HEK293 (cell line): ENCODE measurements around the gene LRP6.

ENCODE experiments used
- CTCF ChIA-PET: fragments of 350-600 bp; formaldehyde crosslinking; extraction: SDS; loops from one replicate; lab custom pipeline; 2021; ENCODE audit warnings: antibody characterized with exemption; lab: Yijun Ruan, JAX
- POLR2A ChIA-PET: fragments of 300-600 bp; formaldehyde crosslinking; extraction: SDS; loops from one replicate; lab custom pipeline; 2020; ENCODE audit warnings: antibody characterized with exemption, inconsistent platforms; lab: Yijun Ruan, JAX
- H3K27ac ChIP-seq: fragments of 200-500 bp; sonication (Bioruptor generic); 2 replicates; pipeline ENCODE4 v1.5.1; 2014; ENCODE audit warnings: low read depth, low read length, control low read depth, inconsistent platforms; ENCODE audit errors: extremely low read depth
- H3K36me3 ChIP-seq, 2 experiments: fragments of 200-500 bp in 1 of 2; sonication (Bioruptor generic) in 1 of 2; 1 replicate in 1 of 2; 2 replicates in 1 of 2; pipeline ENCODE4 v1.5.1; 2014 to 2017; ENCODE audit warnings: inconsistent platforms in 2 of 2, low read length in 2 of 2; ENCODE audit not compliant: control insufficient read depth in 2 of 2, insufficient read depth in 1 of 2
- H3K4me1 ChIP-seq: fragments of 200-500 bp; sonication (Bioruptor generic); 2 replicates; pipeline ENCODE4 v1.5.1; 2014; ENCODE audit warnings: mild to moderate bottlenecking, low read length, inconsistent platforms; ENCODE audit not compliant: control insufficient read depth, insufficient read depth
- H3K4me3 ChIP-seq: 2 replicates; pipeline ENCODE4 v1.5.1; 2011; ENCODE audit warnings: low read depth, mild to moderate bottlenecking, control low read depth, low read length, moderate library complexity
- H3K9me3 ChIP-seq: fragments of 200-500 bp; sonication (Bioruptor generic); 2 replicates; pipeline ENCODE4 v1.5.1; 2014; ENCODE audit warnings: low read depth, low read length, inconsistent platforms; ENCODE audit not compliant: control insufficient read depth, insufficient read depth
- GLI4 ChIP-seq: fragments of 450-650 bp; formaldehyde crosslinking; IDR thresholded peaks from 2 replicates; pipeline ENCODE4 v1.5.1; 2016; ENCODE audit warnings: missing biosample characterization, missing genetic modification characterization
- HOXC10 ChIP-seq: sonication (generic); formaldehyde crosslinking; IDR thresholded peaks from 2 replicates; pipeline ENCODE4 v1.8.1; 2023; ENCODE audit warnings: mild to moderate bottlenecking, missing genetic modification reagents
- KLF10 ChIP-seq: fragments of 450-650 bp; IDR thresholded peaks from 2 replicates; pipeline ENCODE4 v1.5.1; 2018; ENCODE audit warnings: missing biosample characterization, mild to moderate bottlenecking, missing genetic modification characterization
- KLF8 ChIP-seq: fragments of 450-650 bp; formaldehyde crosslinking; IDR thresholded peaks from 2 replicates; pipeline ENCODE4 v1.5.1; 2016; ENCODE audit warnings: missing biosample characterization, missing genetic modification characterization
- TCF7L2 ChIP-seq: IDR thresholded peaks from 2 replicates; pipeline ENCODE4 v1.6.1; 2011; ENCODE audit warnings: low read depth, mild to moderate bottlenecking, inconsistent platforms, low read length, moderate library complexity, borderline replicate concordance
- WT1 ChIP-seq: fragments of 450-650 bp; formaldehyde crosslinking; IDR thresholded peaks from 2 replicates; pipeline ENCODE4 v1.5.1; 2016; ENCODE audit warnings: missing biosample characterization, missing genetic modification characterization
- ZBTB48 ChIP-seq: fragments of 450-650 bp; formaldehyde crosslinking; IDR thresholded peaks from 2 replicates; pipeline ENCODE4 v1.5.1; 2016; ENCODE audit warnings: missing biosample characterization, missing genetic modification characterization
- ZFHX2 ChIP-seq: fragments of 450-650 bp; formaldehyde crosslinking; conservative IDR thresholded peaks from 2 replicates; pipeline ENCODE4 v1.5.1; 2016; ENCODE audit warnings: missing biosample characterization, missing genetic modification characterization
- ZFP37 ChIP-seq: fragments of 450-650 bp; formaldehyde crosslinking; IDR thresholded peaks from 2 replicates; pipeline ENCODE4 v1.5.1; 2016; ENCODE audit warnings: missing biosample characterization, missing genetic modification characterization
- ZNF223 ChIP-seq: fragments of 450-650 bp; formaldehyde crosslinking; IDR thresholded peaks from 2 replicates; pipeline ENCODE4 v1.5.1; 2016; ENCODE audit warnings: missing biosample characterization, missing genetic modification characterization
- ZNF239 ChIP-seq: fragments of 450-650 bp; formaldehyde crosslinking; IDR thresholded peaks from 2 replicates; pipeline ENCODE4 v1.5.1; 2016; ENCODE audit warnings: missing biosample characterization, missing genetic modification characterization
- ZNF292 ChIP-seq: fragments of 450-650 bp; formaldehyde crosslinking; IDR thresholded peaks from 2 replicates; pipeline ENCODE4 v1.5.1; 2016; ENCODE audit warnings: low read depth, missing biosample characterization, missing genetic modification characterization, borderline replicate concordance
- ZNF302 ChIP-seq: fragments of 450-650 bp; formaldehyde crosslinking; IDR thresholded peaks from 2 replicates; pipeline ENCODE4 v1.5.1; 2016; ENCODE audit warnings: missing biosample characterization, missing genetic modification characterization, low read depth
- ZNF341 ChIP-seq: fragments of 450-650 bp; formaldehyde crosslinking; IDR thresholded peaks from 2 replicates; pipeline ENCODE4; 2016; ENCODE audit warnings: low read depth, missing biosample characterization, missing genetic modification characterization
- ZNF48 ChIP-seq: fragments of 450-650 bp; formaldehyde crosslinking; IDR thresholded peaks from 2 replicates; pipeline ENCODE4 v1.5.1; 2016; ENCODE audit warnings: missing biosample characterization, missing genetic modification characterization
- ZNF544 ChIP-seq: fragments of 450-650 bp; formaldehyde crosslinking; IDR thresholded peaks from 2 replicates; pipeline ENCODE4 v1.5.0; 2017; ENCODE audit warnings: missing biosample characterization, missing genetic modification characterization
- ZNF580 ChIP-seq: fragments of 450-650 bp; formaldehyde crosslinking; IDR thresholded peaks from 2 replicates; pipeline ENCODE4 v1.5.1; 2016; ENCODE audit warnings: missing biosample characterization, missing genetic modification characterization
- ZNF837 ChIP-seq: fragments of 450-650 bp; formaldehyde crosslinking; IDR thresholded peaks from 2 replicates; pipeline ENCODE4 v1.5.1; 2016; ENCODE audit warnings: missing biosample characterization, missing genetic modification characterization
- TF ChIP-seq, protein P1 (sequence below): fragments of 450-650 bp; formaldehyde crosslinking; IDR thresholded peaks from 2 replicates; pipeline ENCODE4 v1.5.1; 2016; ENCODE audit warnings: missing biosample characterization, missing genetic modification characterization
- TF ChIP-seq, protein P2 (sequence below): sonication (generic); formaldehyde crosslinking; IDR thresholded peaks from 2 replicates; pipeline ENCODE4 v1.8.1; 2022; ENCODE audit warnings: mild to moderate bottlenecking, moderate library complexity, missing genetic modification reagents
- TF ChIP-seq, protein P3 (sequence below): fragments of 450-650 bp; formaldehyde crosslinking; conservative IDR thresholded peaks from 2 replicates; pipeline ENCODE4 v1.5.1; 2016; ENCODE audit warnings: low read depth, missing biosample characterization, missing genetic modification characterization

LRP6 gene

DNA sequence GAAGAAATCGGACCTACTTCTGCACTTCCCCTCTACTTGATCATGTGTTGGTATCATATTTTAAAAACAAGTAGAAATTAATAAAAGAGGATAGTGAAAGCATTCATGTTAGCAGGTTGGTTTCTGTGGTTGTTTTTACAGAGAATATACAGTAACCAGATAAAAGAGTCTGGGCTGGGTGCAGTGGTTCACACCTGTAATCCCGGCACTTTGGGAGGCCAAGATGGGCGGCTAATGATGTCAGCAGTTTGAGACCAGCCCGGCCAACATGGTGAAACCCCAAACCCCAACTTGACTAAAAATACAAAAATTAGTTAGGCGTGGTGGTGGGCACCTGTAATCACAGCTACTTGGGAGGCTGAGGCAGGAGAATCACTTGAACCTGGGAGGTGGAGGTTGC, 55.9 kb downstream of the LRP6 start:
- ChIA-PET CTCF (no interaction called here), POLR2A (no interaction called here)
- Histone ChIP-seq H3K9me3 (no peaks in the 10 kb centered on the region), H3K4me3 (no peak overlapping the region), H3K36me3 (no peaks in the 10 kb centered on the region), H3K27ac (no peak overlapping the region), H3K4me1 (peaks cover 18% of the 10 kb centered on the region)
- no peak for TF ChIP-seq ZNF544 (tag by site-specific recombination)
- no peak for TF ChIP-seq WT1 (tag by site-specific recombination)
- TF ChIP-seq KLF10 (tag by site-specific recombination): no peak
- no peak for TF ChIP-seq ZNF292 (tag by site-specific recombination)
- TF ChIP-seq GLI4 (tag by site-specific recombination): no peak
- TF ChIP-seq ZBTB48 (tag by site-specific recombination): no peak
- no peak for TF ChIP-seq ZFP37 (tag by site-specific recombination)
- TF ChIP-seq, protein P1, sequence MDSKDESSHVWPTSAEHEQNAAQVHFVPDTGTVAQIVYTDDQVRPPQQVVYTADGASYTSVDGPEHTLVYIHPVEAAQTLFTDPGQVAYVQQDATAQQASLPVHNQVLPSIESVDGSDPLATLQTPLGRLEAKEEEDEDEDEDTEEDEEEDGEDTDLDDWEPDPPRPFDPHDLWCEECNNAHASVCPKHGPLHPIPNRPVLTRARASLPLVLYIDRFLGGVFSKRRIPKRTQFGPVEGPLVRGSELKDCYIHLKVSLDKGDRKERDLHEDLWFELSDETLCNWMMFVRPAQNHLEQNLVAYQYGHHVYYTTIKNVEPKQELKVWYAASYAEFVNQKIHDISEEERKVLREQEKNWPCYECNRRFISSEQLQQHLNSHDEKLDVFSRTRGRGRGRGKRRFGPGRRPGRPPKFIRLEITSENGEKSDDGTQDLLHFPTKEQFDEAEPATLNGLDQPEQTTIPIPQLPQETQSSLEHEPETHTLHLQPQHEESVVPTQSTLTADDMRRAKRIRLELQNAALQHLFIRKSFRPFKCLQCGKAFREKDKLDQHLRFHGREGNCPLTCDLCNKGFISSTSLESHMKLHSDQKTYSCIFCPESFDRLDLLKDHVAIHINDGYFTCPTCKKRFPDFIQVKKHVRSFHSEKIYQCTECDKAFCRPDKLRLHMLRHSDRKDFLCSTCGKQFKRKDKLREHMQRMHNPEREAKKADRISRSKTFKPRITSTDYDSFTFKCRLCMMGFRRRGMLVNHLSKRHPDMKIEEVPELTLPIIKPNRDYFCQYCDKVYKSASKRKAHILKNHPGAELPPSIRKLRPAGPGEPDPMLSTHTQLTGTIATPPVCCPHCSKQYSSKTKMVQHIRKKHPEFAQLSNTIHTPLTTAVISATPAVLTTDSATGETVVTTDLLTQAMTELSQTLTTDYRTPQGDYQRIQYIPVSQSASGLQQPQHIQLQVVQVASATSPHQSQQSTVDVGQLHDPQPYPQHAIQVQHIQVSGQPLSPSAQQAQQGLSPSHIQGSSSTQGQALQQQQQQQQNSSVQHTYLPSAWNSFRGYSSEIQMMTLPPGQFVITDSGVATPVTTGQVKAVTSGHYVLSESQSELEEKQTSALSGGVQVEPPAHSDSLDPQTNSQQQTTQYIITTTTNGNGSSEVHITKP: no peak
- TF ChIP-seq ZNF580 (tag by site-specific recombination): no peak
- TF ChIP-seq ZNF239 (tag by site-specific recombination): no peak
- TF ChIP-seq, protein P2, sequence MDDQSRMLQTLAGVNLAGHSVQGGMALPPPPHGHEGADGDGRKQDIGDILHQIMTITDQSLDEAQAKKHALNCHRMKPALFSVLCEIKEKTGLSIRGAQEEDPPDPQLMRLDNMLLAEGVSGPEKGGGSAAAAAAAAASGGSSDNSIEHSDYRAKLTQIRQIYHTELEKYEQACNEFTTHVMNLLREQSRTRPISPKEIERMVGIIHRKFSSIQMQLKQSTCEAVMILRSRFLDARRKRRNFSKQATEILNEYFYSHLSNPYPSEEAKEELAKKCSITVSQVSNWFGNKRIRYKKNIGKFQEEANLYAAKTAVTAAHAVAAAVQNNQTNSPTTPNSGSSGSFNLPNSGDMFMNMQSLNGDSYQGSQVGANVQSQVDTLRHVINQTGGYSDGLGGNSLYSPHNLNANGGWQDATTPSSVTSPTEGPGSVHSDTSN: no peak
- no peak for TF ChIP-seq HOXC10 (CRISPR knock-in tag)
- no peak for TF ChIP-seq ZNF302
- TF ChIP-seq, all 188 proteins: peak for 0

DNA sequence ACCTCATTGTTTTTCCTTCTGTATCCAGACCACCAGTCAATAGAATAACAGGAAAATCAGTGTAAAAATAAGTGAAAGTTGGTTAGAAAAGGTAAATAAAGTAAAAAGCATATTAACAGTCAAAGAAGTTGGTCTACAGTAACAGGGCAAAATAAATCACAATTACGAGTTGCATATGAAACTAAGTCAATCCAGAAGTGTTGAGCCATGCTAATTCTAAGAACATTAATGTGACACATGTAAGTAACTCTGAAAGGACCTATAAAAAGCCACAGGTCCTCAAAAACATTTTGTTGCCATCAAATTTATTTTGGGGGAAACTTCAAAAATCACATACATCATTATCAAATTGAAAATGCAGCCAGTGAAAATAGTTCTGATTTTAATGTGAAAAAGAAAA, 56.4 kb downstream of the LRP6 start:
- peaks cover 18% of the 10 kb centered on the region for H3K4me1 ChIP-seq
- no peak overlapping the region for H3K4me3 ChIP-seq
- H3K9me3 ChIP-seq: no peaks in the 10 kb centered on the region
- TF ChIP-seq ZNF223 (tag by site-specific recombination) (no peak), ZNF48 (tag by site-specific recombination) (no peak)
- ChIA-PET POLR2A (no interaction called here), CTCF (no interaction called here)
- H3K36me3 ChIP-seq: no peaks in the 10 kb centered on the region
- no peak overlapping the region for H3K27ac ChIP-seq

DNA sequence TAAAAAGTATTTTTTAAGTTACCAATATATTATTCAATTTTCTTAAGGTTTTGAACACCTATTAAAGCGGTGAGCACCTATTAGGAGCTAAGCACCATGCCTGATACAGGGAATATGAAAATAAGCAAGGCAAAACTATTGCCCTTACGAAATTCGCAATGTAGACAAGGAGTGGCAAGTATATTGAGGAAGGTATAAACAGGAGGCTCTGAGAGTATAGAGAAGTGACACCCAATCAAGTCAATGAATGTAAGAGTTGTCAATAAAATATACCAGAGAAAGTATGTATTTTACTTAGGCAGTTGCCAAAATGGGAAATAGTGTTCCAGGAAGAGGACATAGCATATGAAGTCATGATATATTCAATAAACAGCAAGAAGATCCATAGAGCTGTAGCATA, 57.2 kb downstream of the LRP6 start:
- POLR2A ChIA-PET: no interaction called here
- no peaks in the 10 kb centered on the region for H3K36me3 ChIP-seq
- CTCF ChIA-PET: no interaction called here
- no peak overlapping the region for H3K27ac ChIP-seq
- H3K4me1 ChIP-seq: peaks cover 13% of the 10 kb centered on the region
- no peak overlapping the region for H3K4me3 ChIP-seq
- H3K9me3 ChIP-seq: no peaks in the 10 kb centered on the region
- no peak for TF ChIP-seq ZNF837 (tag by site-specific recombination)
- no peak for TF ChIP-seq TCF7L2
- TF ChIP-seq KLF8 (tag by site-specific recombination): no peak
- no peak for TF ChIP-seq ZNF341 (tag by site-specific recombination)
- TF ChIP-seq ZFHX2 (tag by site-specific recombination): no peak
- TF ChIP-seq, protein P3, sequence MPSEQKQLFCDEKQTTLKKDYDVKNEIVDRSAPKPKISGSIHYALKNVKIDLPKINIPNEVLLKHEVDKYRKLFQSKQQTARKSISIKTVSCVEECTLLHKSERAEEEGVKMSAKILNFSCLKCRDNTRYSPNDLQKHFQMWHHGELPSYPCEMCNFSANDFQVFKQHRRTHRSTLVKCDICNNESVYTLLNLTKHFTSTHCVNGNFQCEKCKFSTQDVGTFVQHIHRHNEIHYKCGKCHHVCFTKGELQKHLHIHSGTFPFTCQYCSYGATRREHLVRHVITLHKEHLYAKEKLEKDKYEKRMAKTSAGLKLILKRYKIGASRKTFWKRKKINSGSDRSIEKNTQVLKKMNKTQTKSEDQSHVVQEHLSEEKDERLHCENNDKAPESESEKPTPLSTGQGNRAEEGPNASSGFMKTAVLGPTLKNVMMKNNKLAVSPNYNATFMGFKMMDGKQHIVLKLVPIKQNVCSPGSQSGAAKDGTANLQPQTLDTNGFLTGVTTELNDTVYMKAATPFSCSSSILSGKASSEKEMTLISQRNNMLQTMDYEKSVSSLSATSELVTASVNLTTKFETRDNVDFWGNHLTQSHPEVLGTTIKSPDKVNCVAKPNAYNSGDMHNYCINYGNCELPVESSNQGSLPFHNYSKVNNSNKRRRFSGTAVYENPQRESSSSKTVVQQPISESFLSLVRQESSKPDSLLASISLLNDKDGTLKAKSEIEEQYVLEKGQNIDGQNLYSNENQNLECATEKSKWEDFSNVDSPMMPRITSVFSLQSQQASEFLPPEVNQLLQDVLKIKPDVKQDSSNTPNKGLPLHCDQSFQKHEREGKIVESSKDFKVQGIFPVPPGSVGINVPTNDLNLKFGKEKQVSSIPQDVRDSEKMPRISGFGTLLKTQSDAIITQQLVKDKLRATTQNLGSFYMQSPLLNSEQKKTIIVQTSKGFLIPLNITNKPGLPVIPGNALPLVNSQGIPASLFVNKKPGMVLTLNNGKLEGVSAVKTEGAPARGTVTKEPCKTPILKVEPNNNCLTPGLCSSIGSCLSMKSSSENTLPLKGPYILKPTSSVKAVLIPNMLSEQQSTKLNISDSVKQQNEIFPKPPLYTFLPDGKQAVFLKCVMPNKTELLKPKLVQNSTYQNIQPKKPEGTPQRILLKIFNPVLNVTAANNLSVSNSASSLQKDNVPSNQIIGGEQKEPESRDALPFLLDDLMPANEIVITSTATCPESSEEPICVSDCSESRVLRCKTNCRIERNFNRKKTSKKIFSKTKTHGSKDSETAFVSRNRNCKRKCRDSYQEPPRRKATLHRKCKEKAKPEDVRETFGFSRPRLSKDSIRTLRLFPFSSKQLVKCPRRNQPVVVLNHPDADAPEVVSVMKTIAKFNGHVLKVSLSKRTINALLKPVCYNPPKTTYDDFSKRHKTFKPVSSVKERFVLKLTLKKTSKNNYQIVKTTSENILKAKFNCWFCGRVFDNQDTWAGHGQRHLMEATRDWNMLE (tag by site-specific recombination): no peak
- TF ChIP-seq, all 188 proteins: peak for 0
